ENCODE measurements around the gene PPARG. TPM values are rescaled to one million over a fixed set of nuclear protein-coding genes. Genes with fewer than 3 reads are reported as not detected.

PPARG gene
- total and polyA plus RNA-seq, 2 donors (not counting 3 experiments of a cell fraction or from before 2014, with no cell fraction given): 0.15 to 1.3 TPM

DNA sequence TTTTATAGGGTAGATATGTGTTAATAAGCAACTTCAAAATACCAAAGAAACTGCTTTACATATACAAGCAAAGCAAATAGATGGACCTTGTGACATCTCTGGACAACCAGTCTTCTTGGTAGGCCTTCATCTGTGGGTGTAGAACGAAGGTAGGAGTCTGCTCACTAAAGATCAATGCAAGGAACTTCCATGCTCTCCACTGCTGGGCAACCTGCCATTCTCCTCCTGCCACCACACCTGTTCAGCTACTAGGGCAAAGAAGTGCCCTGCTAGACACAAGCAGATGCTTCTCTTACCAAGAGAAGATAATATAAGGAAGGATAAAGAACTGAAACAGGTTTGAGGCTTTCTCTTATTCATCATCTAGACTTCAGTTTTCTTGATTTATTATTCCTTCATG, 12.6 kb downstream of the PPARG start:
- no peaks in the 10 kb centered on the region for H3K9me1 ChIP-seq (replicated peaks; ENCODE audit: control insufficient read depth, extremely low read depth, insufficient read depth, low read length)
- TF ChIP-seq MYC (IDR thresholded peaks at IDR 0.05; ENCODE audit: low read depth, low read length) (no peak), GATA2 (IDR thresholded peaks at IDR 0.05; ENCODE audit: insufficient read depth, insufficient read length, low read depth, low read length) (no peak), POLR2A (IDR thresholded peaks at IDR 0.05; ENCODE audit: low read depth, low read length) (no peak), EZH2 (IDR thresholded peaks at IDR 0.05; ENCODE audit: borderline replicate concordance, low read depth, low read length, severe bottlenecking) (no peak), POLR2AphosphoS5 (IDR thresholded peaks at IDR 0.05; ENCODE audit: insufficient read depth, low read depth, low read length) (no peak), JUN (IDR thresholded peaks at IDR 0.05; ENCODE audit: borderline replicate concordance, insufficient read depth, insufficient read length, low read depth) (no peak)
- TF ChIP-seq, protein P1, sequence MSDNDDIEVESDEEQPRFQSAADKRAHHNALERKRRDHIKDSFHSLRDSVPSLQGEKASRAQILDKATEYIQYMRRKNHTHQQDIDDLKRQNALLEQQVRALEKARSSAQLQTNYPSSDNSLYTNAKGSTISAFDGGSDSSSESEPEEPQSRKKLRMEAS (IDR thresholded peaks at IDR 0.05; ENCODE audit: insufficient read depth, insufficient read length): no peak
- TF ChIP-seq, protein P2, sequence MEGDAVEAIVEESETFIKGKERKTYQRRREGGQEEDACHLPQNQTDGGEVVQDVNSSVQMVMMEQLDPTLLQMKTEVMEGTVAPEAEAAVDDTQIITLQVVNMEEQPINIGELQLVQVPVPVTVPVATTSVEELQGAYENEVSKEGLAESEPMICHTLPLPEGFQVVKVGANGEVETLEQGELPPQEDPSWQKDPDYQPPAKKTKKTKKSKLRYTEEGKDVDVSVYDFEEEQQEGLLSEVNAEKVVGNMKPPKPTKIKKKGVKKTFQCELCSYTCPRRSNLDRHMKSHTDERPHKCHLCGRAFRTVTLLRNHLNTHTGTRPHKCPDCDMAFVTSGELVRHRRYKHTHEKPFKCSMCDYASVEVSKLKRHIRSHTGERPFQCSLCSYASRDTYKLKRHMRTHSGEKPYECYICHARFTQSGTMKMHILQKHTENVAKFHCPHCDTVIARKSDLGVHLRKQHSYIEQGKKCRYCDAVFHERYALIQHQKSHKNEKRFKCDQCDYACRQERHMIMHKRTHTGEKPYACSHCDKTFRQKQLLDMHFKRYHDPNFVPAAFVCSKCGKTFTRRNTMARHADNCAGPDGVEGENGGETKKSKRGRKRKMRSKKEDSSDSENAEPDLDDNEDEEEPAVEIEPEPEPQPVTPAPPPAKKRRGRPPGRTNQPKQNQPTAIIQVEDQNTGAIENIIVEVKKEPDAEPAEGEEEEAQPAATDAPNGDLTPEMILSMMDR (IDR thresholded peaks at IDR 0.05; ENCODE audit: extremely low read depth in 1 of 2, insufficient read depth in 1 of 2, low read depth in 1 of 2, low read length in 2 of 2): no peak
- DNase-seq (ENCODE audit: low read depth, low spot score): no peak
- no peaks in the 10 kb centered on the region for H4K20me1 ChIP-seq (replicated peaks; ENCODE audit: control insufficient read depth, extremely low read depth, insufficient read depth, low read length)
- H3K79me2 ChIP-seq (ENCODE audit: control insufficient read depth, insufficient read depth, low read length): no peaks in the 10 kb centered on the region
- FAIRE-seq: no peak
- H3K27ac ChIP-seq (ENCODE audit: insufficient read depth, low read depth, low read length): no peak overlapping the region
- CTCF ChIA-PET: interaction anchor here (1.1 kb wide), 1 partner anchor 11 kb away, joined by 5 read pairs; no protein-coding TSS in a partner anchor
- H3K9ac ChIP-seq (replicated peaks; ENCODE audit: extremely low read depth, insufficient read depth, low read length): no peak overlapping the region
- no peak overlapping the region for H3K4me3 ChIP-seq (replicated peaks in 1 of 3; ENCODE audit: insufficient read depth in 1 of 3, low read depth in 1 of 3, low read length in 3 of 3)
- BruUV-seq (replicated peaks): no TSS peak
- POLR2A ChIA-PET: no interaction called here
- dilution Hi-C loops (cut with MboI; ENCODE audit: extremely low pct_ligation_motif_present, low sequenced_read_pairs): no loop called here
- intact Hi-C loops (cut with micrococcal nuclease): no loop called here
- H3K36me3 ChIP-seq (ENCODE audit: control insufficient read depth in 2 of 2, extremely low read depth in 1 of 2, insufficient read depth in 2 of 2, low read length in 2 of 2): no peaks in the 10 kb centered on the region
- no peaks in the 10 kb centered on the region for H3K9me3 ChIP-seq (replicated peaks; ENCODE audit: control insufficient read depth, insufficient read depth, low read length)
- peaks cover 0 to 7% of the 10 kb centered on the region in 2 experiments for H3K27me3 ChIP-seq (ENCODE audit: control insufficient read depth in 2 of 2, insufficient read depth in 2 of 2, low read length in 2 of 2)
- no peak overlapping the region for H2AFZ ChIP-seq (ENCODE audit: low read depth, low read length)
- no peak overlapping the region for H3K4me2 ChIP-seq (ENCODE audit: insufficient read depth, low read length)
- no peaks in the 10 kb centered on the region for H3K4me1 ChIP-seq (ENCODE audit: control insufficient read depth, extremely low read depth, insufficient read depth, low read length)

Measured in endothelial cell of umbilical vein (primary cell).